OCI-M2 (cell line): ENCODE measurements around the gene VSTM1.
"Not testable (repeated sequence)": the region's sequence is repeated elsewhere in the genome, so short reads cannot be mapped to it uniquely, and the experiment has no call there.

Experiments
- DNase-seq: peaks from one replicate; lab custom pipeline; 2025; ENCODE audit not compliant: unreplicated experiment; lab: John Stamatoyannopoulos, UW

Gene VSTM1

GRCh38 chr19:54063350-54064116, at the start of gene VSTM1:
TSS of gene VSTM1 (minus strand) at chr19:54063897. CDS start at chr19:54063777, 120 bp downstream.
- DNase-seq: no peak

GRCh38 chr19:54109651-54110050, 46.0 kb upstream of the VSTM1 start:
- DNase-seq: no peak

GRCh38 chr19:54108496-54108895, 44.8 kb upstream of the VSTM1 start:
- no peak for DNase-seq

GRCh38 chr19:54107876-54108490, 44.3 kb upstream of the VSTM1 start:
- no peak for DNase-seq

GRCh38 chr19:54106716-54107115, 43.0 kb upstream of the VSTM1 start:
- no peak for DNase-seq

- DNase-seq: no peak
Observed at GRCh38 chr19:54105796-54106195, 42.1 kb upstream of the VSTM1 start.

- no peak for DNase-seq
Observed at GRCh38 chr19:54104998-54105715, 41.5 kb upstream of the VSTM1 start.

GRCh38 chr19:54102421-54103169, 38.9 kb upstream of the VSTM1 start, which contains the start of gene NDUFA3:
TSS of gene NDUFA3 (plus strand) at chr19:54102855. CDS start at chr19:54102879, 24 bp downstream.
- peak; percentile 72 for DNase-seq

GRCh38 chr19:54100561-54100960, 36.9 kb upstream of the VSTM1 start, which contains the start of gene OSCAR:
TSS of gene OSCAR (minus strand) at chr19:54100803. CDS start at chr19:54100792, 11 bp downstream.
- no peak for DNase-seq

GRCh38 chr19:54099903-54100255, 36.2 kb upstream of the VSTM1 start:
- not testable (repeated sequence) for DNase-seq

GRCh38 chr19:54099190-54099902, 35.6 kb upstream of the VSTM1 start:
- DNase-seq: no peak

- no peak for DNase-seq
Observed at GRCh38 chr19:54096617-54097106, 33.0 kb upstream of the VSTM1 start.

- not testable (repeated sequence) for DNase-seq
Observed at GRCh38 chr19:54095859-54096616, 32.3 kb upstream of the VSTM1 start.

GRCh38 chr19:54095136-54095858, 31.6 kb upstream of the VSTM1 start:
- DNase-seq: no peak

- no peak for DNase-seq
Observed at GRCh38 chr19:54094426-54095000, 30.8 kb upstream of the VSTM1 start.

GRCh38 chr19:54084410-54084809, 20.7 kb upstream of the VSTM1 start:
- no peak for DNase-seq

- no peak for DNase-seq
Observed at GRCh38 chr19:54081032-54081431, 17.3 kb upstream of the VSTM1 start, which contains the start of gene TARM1. TSS of gene TARM1 (minus strand) at chr19:54081365. CDS start at chr19:54081340, 25 bp downstream.

GRCh38 chr19:54077334-54077733, 13.6 kb upstream of the VSTM1 start:
- DNase-seq: no peak
